ENCODE data around the gene DELE1.

The DELE1 gene

GRCh38 chr5:141923448-141924313 is at the start of gene DELE1:
DELE1 (plus strand) TSS chr5:141923871; CDS start chr5:141923942, 71 bp downstream.
- peak; percentile 92 for DNase-seq

- DNase-seq: no peak
Measured at GRCh38 chr5:141873933-141874261, 49.8 kb upstream of the DELE1 start.

- DNase-seq: no peak
Measured at GRCh38 chr5:141874262-141874964, 49.3 kb upstream of the DELE1 start.

- DNase-seq: no peak
Measured at GRCh38 chr5:141875022-141875740, 48.5 kb upstream of the DELE1 start.

GRCh38 chr5:141875795-141876627 is 47.7 kb upstream of the DELE1 start:
- peak; percentile 11 for DNase-seq

- DNase-seq: no peak
Measured at GRCh38 chr5:141876628-141877355, 46.9 kb upstream of the DELE1 start.

- peak; percentile 46 for DNase-seq
Measured at GRCh38 chr5:141877356-141878185, 46.1 kb upstream of the DELE1 start.

GRCh38 chr5:141878186-141878710 is 45.4 kb upstream of the DELE1 start, which contains the start of gene PCDH1:
PCDH1 (minus strand) TSS chr5:141878410; CDS start chr5:141878262, 148 bp downstream.
- DNase-seq: peak; percentile 53

- peak; percentile 93 for DNase-seq
Measured at GRCh38 chr5:141878711-141879425, 44.8 kb upstream of the DELE1 start.

GRCh38 chr5:141879426-141879759 is 44.3 kb upstream of the DELE1 start:
- no peak for DNase-seq

GRCh38 chr5:141879941-141880738 is 43.5 kb upstream of the DELE1 start:
- DNase-seq: no peak

- DNase-seq: no peak
Measured at GRCh38 chr5:141880961-141881801, 42.5 kb upstream of the DELE1 start.

- DNase-seq: no peak
Measured at GRCh38 chr5:141881886-141882285, 41.8 kb upstream of the DELE1 start.

GRCh38 chr5:141882594-141883183 is 41.0 kb upstream of the DELE1 start:
- DNase-seq: no peak

- DNase-seq: peak; percentile 12
Measured at GRCh38 chr5:141883184-141883891, 40.3 kb upstream of the DELE1 start.

- no peak for DNase-seq
Measured at GRCh38 chr5:141883892-141884318, 39.8 kb upstream of the DELE1 start.

GRCh38 chr5:141889282-141889871 is 34.3 kb upstream of the DELE1 start:
- DNase-seq: no peak
